Amniotic epithelial cell (primary cell): ENCODE data around the gene TFAM.

Source experiments
- DNase-seq: peaks from one replicate; pipeline ENCODE4 v3.0.0-alpha.2; 2010; ENCODE audit warnings: low read depth

Gene TFAM

GRCh38 chr10:58433571-58433970, 48.4 kb downstream of the TFAM start:
- DNase-seq: no peak

- DNase-seq: peak; percentile 97
Measured at GRCh38 chr10:58435297-58435985, 50.2 kb downstream of the TFAM start.

- DNase-seq: peak; percentile 21
Measured at GRCh38 chr10:58436071-58436470, 50.9 kb downstream of the TFAM start.

- DNase-seq: peak; percentile 83
Measured at GRCh38 chr10:58438340-58438871, 53.2 kb downstream of the TFAM start.

GRCh38 chr10:58438986-58439385, 53.8 kb downstream of the TFAM start:
- DNase-seq: no peak

GRCh38 chr10:58439632-58440364, 54.6 kb downstream of the TFAM start:
- no peak for DNase-seq

- DNase-seq: no peak
Measured at GRCh38 chr10:58440484-58440883, 55.3 kb downstream of the TFAM start.

GRCh38 chr10:58444321-58444720, 59.1 kb downstream of the TFAM start:
- no peak for DNase-seq

GRCh38 chr10:58444876-58445275, 59.7 kb downstream of the TFAM start:
- DNase-seq: no peak

GRCh38 chr10:58448121-58448935, 63.1 kb downstream of the TFAM start:
- DNase-seq: no peak
